ENCODE results near the gene MAST4. TPM values are rescaled to one million over a fixed set of nuclear protein-coding genes. Genes with fewer than 3 reads are reported as not detected.

MAST4 gene
- total and polyA plus RNA-seq, 2 of the 8 experiments (the other 6 are each of a cell fraction or from before 2014, with no cell fraction given): 1.5 to 2.6 TPM

DNA sequence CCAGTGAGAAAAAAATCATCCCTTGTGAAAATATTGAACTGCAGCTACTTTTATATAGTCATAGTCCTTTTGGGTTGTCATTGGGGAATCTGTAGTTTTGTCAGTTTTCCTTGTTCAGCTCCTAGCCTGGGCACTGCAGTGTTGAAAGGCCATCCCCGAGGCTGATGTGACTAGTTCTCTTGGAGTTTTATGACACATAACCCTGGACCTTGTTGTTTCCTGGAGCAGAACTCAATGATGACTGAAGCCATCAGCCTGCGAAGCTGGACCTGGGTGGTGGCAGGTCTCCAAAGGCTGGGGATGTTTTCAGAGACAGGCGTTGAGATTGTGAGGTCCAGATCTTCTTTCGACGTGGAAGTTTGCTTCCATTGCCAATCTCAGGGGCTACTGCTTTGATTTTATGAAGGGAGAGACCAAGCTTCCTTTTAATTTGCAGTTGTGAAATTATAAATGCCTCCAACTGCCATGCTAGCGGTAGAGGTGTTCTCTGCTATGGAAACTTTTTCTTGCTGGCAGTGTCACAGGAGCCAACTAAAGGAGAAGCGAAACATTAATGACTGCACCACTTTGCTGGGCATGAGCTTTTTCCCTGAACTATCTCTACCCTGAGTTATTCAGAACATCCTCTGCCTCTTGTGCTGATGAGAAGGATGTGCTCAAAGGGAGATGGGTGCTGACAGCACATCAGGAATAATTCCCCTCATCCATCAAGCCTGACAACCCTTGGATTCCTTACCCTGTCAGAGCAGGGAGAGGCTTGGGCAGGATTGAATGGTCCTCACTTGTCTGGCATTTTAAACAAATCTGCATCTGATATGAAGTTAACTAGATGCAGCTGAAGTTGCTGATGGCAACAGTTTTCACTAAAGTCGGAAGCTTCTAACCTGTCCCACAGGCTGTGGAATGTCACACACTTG, 209.6 kb downstream of the MAST4 start:
- Histone ChIP-seq H2BK5ac (ENCODE audit: low read depth, low read length) (no peak overlapping the region), H3K56ac (replicated peaks; ENCODE audit: insufficient read length, low read depth, low read length) (no peak overlapping the region), H2AFZ (ENCODE audit: low read length) (no peak overlapping the region), H3K79me1 (ENCODE audit: low read depth, low read length) (no peaks in the 10 kb centered on the region), H3K23ac (ENCODE audit: insufficient read length) (no peak overlapping the region), H3K4me2 (ENCODE audit: insufficient read depth in 1 of 2, low read depth in 2 of 2, low read length in 2 of 2) (no peak overlapping the region), H4K91ac (replicated peaks; ENCODE audit: insufficient read length, low read length) (no peak overlapping the region), H4K8ac (ENCODE audit: extremely low read depth, insufficient read depth, low read length) (no peak overlapping the region), H3K27ac (ENCODE audit: low read depth, low read length) (no peak overlapping the region), H2AK5ac (ENCODE audit: low read depth, low read length) (no peak overlapping the region), H4K20me1 (replicated peaks in 1 of 2; ENCODE audit: control insufficient read depth in 1 of 2, insufficient read depth in 2 of 2, low read length in 2 of 2) (no peaks in the 10 kb centered on the region), H3K4me1 (replicated peaks in 1 of 4; ENCODE audit: control insufficient read depth in 3 of 4, insufficient read depth in 4 of 4, low read length in 3 of 4) (no peaks in the 10 kb centered on the region), H3K9me3 (ENCODE audit: insufficient read depth in 2 of 2, low read depth in 1 of 2, low read length in 1 of 2) (no peaks in the 10 kb centered on the region), H3K4ac (replicated peaks; ENCODE audit: insufficient read length, low read depth, low read length) (no peak overlapping the region), H3K79me2 (ENCODE audit: control insufficient read depth in 1 of 2, insufficient read depth in 2 of 2, low read length in 2 of 2) (no peaks in the 10 kb centered on the region), H3K23me2 (ENCODE audit: low read depth, low read length) (no peaks in the 10 kb centered on the region), H2BK120ac (replicated peaks; ENCODE audit: low read depth, low read length) (no peak overlapping the region), H3K4me3 (ENCODE audit: extremely low read depth in 1 of 4, insufficient read depth in 2 of 4, low read depth in 3 of 4, low read length in 4 of 4) (no peak overlapping the region), H2BK20ac (ENCODE audit: low read length) (no peak overlapping the region), H2BK12ac (ENCODE audit: low read depth, low read length) (no peak overlapping the region), H3K27me3 (replicated peaks in 1 of 4; ENCODE audit: control insufficient read depth in 3 of 4, extremely low read depth in 1 of 4, insufficient read depth in 3 of 4, low read length in 3 of 4) (no peaks in the 10 kb centered on the region), H4K5ac (ENCODE audit: insufficient read length, low read depth, low read length) (no peak overlapping the region), H2BK15ac (ENCODE audit: low read length) (no peak overlapping the region), H3K36me3 (ENCODE audit: control insufficient read depth in 2 of 4, insufficient read depth in 4 of 4, low read length in 3 of 4) (no peaks in the 10 kb centered on the region; a peak in 1 of 8 replicates), H3K9ac (replicated peaks in 1 of 4; ENCODE audit: extremely low read depth in 1 of 4, low read depth in 3 of 4, low read length in 3 of 4) (no peak overlapping the region), H3K18ac (ENCODE audit: extremely low read depth, low read length) (no peak overlapping the region), H3K14ac (ENCODE audit: insufficient read length) (no peak overlapping the region)
- no peak for DNase-seq (ENCODE audit: low read depth in 1 of 2, low spot score in 2 of 2)
- no peak for FAIRE-seq
- no peak for TF ChIP-seq SUZ12 (IDR thresholded peaks at IDR 0.05; ENCODE audit: low read length)
- no peak for TF ChIP-seq RNF2 (IDR thresholded peaks at IDR 0.05; ENCODE audit: borderline replicate concordance, low read depth, low read length, missing control alignments, poor library complexity, severe bottlenecking)
- no peak for TF ChIP-seq SP4 (IDR thresholded peaks at IDR 0.05; ENCODE audit: low read length)
- no peak for TF ChIP-seq PHF8 (conservative IDR thresholded peaks at IDR 0.05; ENCODE audit: low read depth, low read length)
- no peak for TF ChIP-seq ASH2L (IDR thresholded peaks at IDR 0.05; ENCODE audit: low read length)
- TF ChIP-seq CHD1 (IDR thresholded peaks at IDR 0.05; ENCODE audit: low read depth, low read length): no peak
- TF ChIP-seq KDM5A (IDR thresholded peaks at IDR 0.05; ENCODE audit: low read length): no peak
- TF ChIP-seq EP300 (IDR thresholded peaks at IDR 0.05; ENCODE audit: borderline replicate concordance in 1 of 2, low read depth in 2 of 2, low read length in 2 of 2): no peak
- no peak for TF ChIP-seq BACH1 (IDR thresholded peaks at IDR 0.05; ENCODE audit: low read length)
- no peak for TF ChIP-seq TAF1 (IDR thresholded peaks at IDR 0.05; ENCODE audit: low read depth, low read length)
- no peak for TF ChIP-seq KDM4A (IDR thresholded peaks at IDR 0.05; ENCODE audit: low read depth, low read length, severe bottlenecking)
- ChIA-PET CTCF (ENCODE audit: partially characterized antibody) (interaction anchor here (1.3 to 1.4 kb wide), 3 partner anchors 9 to 344 kb away, joined by 5 to 6 read pairs (median 5); no protein-coding TSS in a partner anchor), POLR2A (ENCODE audit: partially characterized antibody) (interaction anchor here (0.5 kb wide), 1 partner anchor 1175 kb away, joined by 4 read pairs; no protein-coding TSS in a partner anchor)
- 96% methylated on average over 8 of the region's 8 CpGs; no CpG with 5 or more reads in 1 of the 2 experiments for WGBS, 2 experiments (ENCODE audit: extremely low coverage in 1 of 2, insufficient coverage in 1 of 2, insufficient read length in 1 of 2, insufficient replicate concordance in 2 of 2, low coverage in 1 of 2, low lambda C conversion rate in 2 of 2, missing lambda C conversion rate in 1 of 2)

Measured in H1 (cell line).